ENCODE data around the gene ACTL8. TPM values are rescaled to one million over a fixed set of nuclear protein-coding genes. Genes with fewer than 3 reads are reported as not detected.

Gene ACTL8
- polyA plus RNA-seq, 2 of the 4 experiments (the other 2 are of a cell fraction), result 0.30 to 1.3 TPM

GRCh38 chr1:17852383-17852782 is 97.2 kb downstream of the ACTL8 start:
- H3K4me2 ChIP-seq, result no peak overlapping the region
- ATAC-seq, result no peak
- CTCF ChIA-PET, result interaction anchor here (1.5 kb wide), 1 partner anchor 21 kb away, joined by 3 read pairs; no protein-coding TSS in a partner anchor
- POLR2A ChIA-PET, result no interaction called here
- no peaks in the 10 kb centered on the region for H3K4me1 ChIP-seq
- TF ChIP-seq EP300 (IDR thresholded peaks at IDR 0.05), result no peak
- no peak for TF ChIP-seq TP53 (CRISPR knock-in tag; IDR thresholded peaks at IDR 0.05)
- no peak for TF ChIP-seq NFE2L2 (conservative IDR thresholded peaks at IDR 0.05; ENCODE audit: low read length)
- no peak for TF ChIP-seq REST (IDR thresholded peaks at IDR 0.05)
- no peak for TF ChIP-seq BHLHE40 (IDR thresholded peaks at IDR 0.05; ENCODE audit: low read depth, low read length)
- no peak for TF ChIP-seq EHMT2 (IDR thresholded peaks at IDR 0.05; ENCODE audit: low read depth)
- TF ChIP-seq MYC (IDR thresholded peaks at IDR 0.05; ENCODE audit: borderline replicate concordance, low read length), result no peak
- no peak for TF ChIP-seq POLR2AphosphoS2 (conservative IDR thresholded peaks at IDR 0.05; ENCODE audit: low read length)
- TF ChIP-seq CHD2 (IDR thresholded peaks at IDR 0.05; ENCODE audit: low read length, partially characterized antibody), result no peak
- TF ChIP-seq CBX8 (IDR thresholded peaks at IDR 0.05), result no peak
- TF ChIP-seq JUNB (IDR thresholded peaks at IDR 0.05), result no peak
- no peak overlapping the region for H3K27ac ChIP-seq
- DNase-seq (ENCODE audit: low read depth in 1 of 2, low spot score in 1 of 2), result no peak
- no CpG with 5 or more reads among the region's 5 CpGs for WGBS (ENCODE audit: missing lambda C conversion rate)
- no peaks in the 10 kb centered on the region for H3K9me3 ChIP-seq
- no peak for FAIRE-seq
- no peak overlapping the region for H3K4me3 ChIP-seq

DNA sequence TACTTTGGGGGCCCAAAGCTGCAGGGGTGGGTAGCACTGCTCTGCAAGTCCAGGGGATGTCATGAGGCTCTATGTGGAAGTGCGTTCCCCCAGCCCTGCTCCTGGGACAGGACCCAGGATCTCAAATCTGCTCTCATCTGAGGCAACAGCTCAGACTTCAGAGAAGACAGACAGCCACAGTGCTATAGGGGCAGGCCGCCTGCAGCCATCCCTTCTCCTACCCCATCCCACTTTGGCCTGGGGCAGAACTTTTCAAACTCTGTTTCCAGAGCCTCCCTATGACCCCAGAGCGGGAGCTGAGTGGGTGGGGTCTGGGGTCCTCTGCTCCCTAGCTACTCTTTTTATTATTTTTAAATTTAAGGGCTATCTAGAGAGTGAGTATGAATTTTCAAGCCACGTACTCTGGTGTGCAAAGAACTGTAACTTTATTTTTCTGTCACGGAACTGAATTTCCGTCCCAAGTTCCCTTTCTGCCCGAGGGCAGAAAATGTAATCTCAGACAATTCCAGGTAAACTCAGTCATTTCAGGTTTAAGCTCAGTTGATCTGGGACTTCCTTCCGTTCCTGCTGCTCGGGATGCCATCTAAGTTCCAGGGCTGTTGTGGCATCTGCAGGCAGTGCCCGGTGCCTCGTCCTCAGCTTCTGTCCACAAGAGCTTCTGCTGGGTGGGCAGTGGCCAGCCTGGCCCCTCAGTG is 98.3 kb downstream of the ACTL8 start:
- TF ChIP-seq NPAS2 (CRISPR knock-in tag; IDR thresholded peaks at IDR 0.05; ENCODE audit: borderline replicate concordance) (no peak), TP53 (CRISPR knock-in tag; IDR thresholded peaks at IDR 0.05) (no peak), TFCP2L1 (CRISPR knock-in tag; IDR thresholded peaks at IDR 0.05) (no peak), RNF2 (IDR thresholded peaks at IDR 0.05; ENCODE audit: borderline replicate concordance, low read depth) (no peak), MAZ (IDR thresholded peaks at IDR 0.05; ENCODE audit: borderline replicate concordance, low read depth, low read length) (no peak), JUN (IDR thresholded peaks at IDR 0.05) (no peak), USF2 (IDR thresholded peaks at IDR 0.05) (no peak), HOXA7 (CRISPR knock-in tag; IDR thresholded peaks at IDR 0.05) (no peak), CHD2 (IDR thresholded peaks at IDR 0.05; ENCODE audit: low read length, partially characterized antibody) (no peak), HOXB13 (CRISPR knock-in tag; IDR thresholded peaks at IDR 0.05; ENCODE audit: low read depth) (no peak), RAD21 (conservative IDR thresholded peaks at IDR 0.05 in 1 of 2, IDR thresholded peaks at IDR 0.05 in 1 of 2) (no peak), MYC (IDR thresholded peaks at IDR 0.05; ENCODE audit: borderline replicate concordance, low read length) (no peak), POLR2AphosphoS2 (conservative IDR thresholded peaks at IDR 0.05; ENCODE audit: low read length) (no peak), HEYL (CRISPR knock-in tag; IDR thresholded peaks at IDR 0.05) (no peak), NFE2L2 (conservative IDR thresholded peaks at IDR 0.05; ENCODE audit: low read length) (no peak), FOSB (CRISPR knock-in tag; IDR thresholded peaks at IDR 0.05) (no peak), EP300 (IDR thresholded peaks at IDR 0.05) (no peak), CBX2 (IDR thresholded peaks at IDR 0.05; ENCODE audit: borderline replicate concordance, low read depth) (no peak)
- TF ChIP-seq, protein P1, sequence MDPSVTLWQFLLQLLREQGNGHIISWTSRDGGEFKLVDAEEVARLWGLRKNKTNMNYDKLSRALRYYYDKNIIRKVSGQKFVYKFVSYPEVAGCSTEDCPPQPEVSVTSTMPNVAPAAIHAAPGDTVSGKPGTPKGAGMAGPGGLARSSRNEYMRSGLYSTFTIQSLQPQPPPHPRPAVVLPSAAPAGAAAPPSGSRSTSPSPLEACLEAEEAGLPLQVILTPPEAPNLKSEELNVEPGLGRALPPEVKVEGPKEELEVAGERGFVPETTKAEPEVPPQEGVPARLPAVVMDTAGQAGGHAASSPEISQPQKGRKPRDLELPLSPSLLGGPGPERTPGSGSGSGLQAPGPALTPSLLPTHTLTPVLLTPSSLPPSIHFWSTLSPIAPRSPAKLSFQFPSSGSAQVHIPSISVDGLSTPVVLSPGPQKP (IDR thresholded peaks at IDR 0.05; ENCODE audit: low read depth, low read length), result no peak
- TF ChIP-seq, protein P2, sequence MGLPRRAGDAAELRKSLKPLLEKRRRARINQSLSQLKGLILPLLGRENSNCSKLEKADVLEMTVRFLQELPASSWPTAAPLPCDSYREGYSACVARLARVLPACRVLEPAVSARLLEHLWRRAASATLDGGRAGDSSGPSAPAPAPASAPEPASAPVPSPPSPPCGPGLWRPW (IDR thresholded peaks at IDR 0.05), result no peak
- ATAC-seq (no peak), FAIRE-seq (no peak), DNase-seq (ENCODE audit: low read depth in 1 of 2, low spot score in 1 of 2) (no peak)
- no peak overlapping the region for H3K27ac ChIP-seq
- WGBS (ENCODE audit: missing lambda C conversion rate), result 67% methylated on average over 11 of the region's 11 CpGs
- ChIA-PET CTCF (interaction anchor here (1.1 kb wide), 1 partner anchor 247 kb away, joined by 3 read pairs; no protein-coding TSS in a partner anchor), POLR2A (no interaction called here)
- H3K9me3 ChIP-seq, result no peaks in the 10 kb centered on the region
- H3K4me1 ChIP-seq, result no peaks in the 10 kb centered on the region; the same call in 2 of the 3 replicates
- no peak overlapping the region for H3K4me2 ChIP-seq
- H3K4me3 ChIP-seq, result no peak overlapping the region
